ENCODE data around the gene KCMF1. TPM values are rescaled to one million over a fixed set of nuclear protein-coding genes. Genes with fewer than 3 reads are reported as not detected.

Gene KCMF1
- total and polyA plus RNA-seq, 9 of the 15 experiments (the other 6 are each of a cell fraction or from before 2014, with no cell fraction given), result 6.8 to 88.2 (median 46.5) TPM

DNA sequence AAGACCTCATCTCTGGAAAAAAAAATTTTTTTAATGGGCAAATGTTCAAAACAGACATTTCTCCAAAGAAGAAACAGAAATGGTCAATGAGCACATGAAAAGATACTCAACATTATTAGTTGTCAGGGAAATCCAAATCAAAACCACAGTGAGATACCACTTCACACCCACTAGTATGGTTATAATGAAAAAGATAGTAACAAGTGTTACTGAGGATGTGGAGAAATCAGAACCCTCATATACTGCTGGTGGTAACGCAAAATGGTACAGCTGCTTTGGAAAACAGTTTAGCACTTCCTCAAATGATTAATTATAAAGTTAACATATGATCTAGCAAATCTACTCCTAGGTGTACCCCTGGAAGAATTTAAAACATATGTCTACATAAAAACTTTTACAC, 133.3 kb downstream of the KCMF1 start:
- Histone ChIP-seq H3K9ac (ENCODE audit: insufficient read depth in 1 of 2, low read depth in 2 of 2, low read length in 2 of 2) (no peak overlapping the region), H3K9me3 (replicated peaks; ENCODE audit: control insufficient read depth, insufficient read depth, low read depth, low read length) (no peaks in the 10 kb centered on the region), H3K79me2 (ENCODE audit: control insufficient read depth, insufficient read depth, low read length) (no peaks in the 10 kb centered on the region), H3K27ac (ENCODE audit: extremely low read depth, low read depth, low read length) (no peak overlapping the region), H3K4me3 (no peak overlapping the region), H3K36me3 (ENCODE audit: control insufficient read depth, insufficient read depth, low read length) (no peaks in the 10 kb centered on the region), H4K20me1 (replicated peaks; ENCODE audit: control insufficient read depth, insufficient read depth, low read length) (no peaks in the 10 kb centered on the region), H2AFZ (ENCODE audit: low read depth, low read length) (no peak overlapping the region), H3K27me3 (ENCODE audit: control insufficient read depth in 2 of 2, insufficient read depth in 2 of 2, low read length in 2 of 2) (peaks cover 4 to 21% of the 10 kb centered on the region in 2 experiments; a peak in 4 of 5 replicates), H3K4me2 (ENCODE audit: insufficient read depth, low read length) (no peak overlapping the region), H3K4me1 (replicated peaks in 1 of 2; ENCODE audit: control insufficient read depth in 2 of 2, insufficient read depth in 2 of 2, low read length in 2 of 2) (no peaks in the 10 kb centered on the region), H3K9me1 (ENCODE audit: control insufficient read depth, insufficient read depth, low read length) (no peaks in the 10 kb centered on the region)
- FAIRE-seq (no peak), ATAC-seq (no peak), DNase-seq (ENCODE audit: extremely low read depth in 1 of 4, low spot score in 3 of 4) (no peak)
- in situ Hi-C loops (cut with MboI) (no loop called here), intact Hi-C loops (cut with micrococcal nuclease) (no loop called here)
- CTCF ChIA-PET (ENCODE audit: low intra/inter-chr PET ratio), result no interaction called here
- BruUV-seq (replicated peaks), result no TSS peak
- TF ChIP-seq, protein P1, sequence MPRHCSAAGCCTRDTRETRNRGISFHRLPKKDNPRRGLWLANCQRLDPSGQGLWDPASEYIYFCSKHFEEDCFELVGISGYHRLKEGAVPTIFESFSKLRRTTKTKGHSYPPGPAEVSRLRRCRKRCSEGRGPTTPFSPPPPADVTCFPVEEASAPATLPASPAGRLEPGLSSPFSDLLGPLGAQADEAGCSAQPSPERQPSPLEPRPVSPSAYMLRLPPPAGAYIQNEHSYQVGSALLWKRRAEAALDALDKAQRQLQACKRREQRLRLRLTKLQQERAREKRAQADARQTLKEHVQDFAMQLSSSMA (CRISPR knock-in tag; IDR thresholded peaks at IDR 0.05), result no peak
- POLR2A ChIA-PET, result no interaction called here
- 6% methylated on average over 1 of the region's 1 CpG for WGBS (ENCODE audit: insufficient coverage, low coverage, missing lambda C conversion rate)

DNA sequence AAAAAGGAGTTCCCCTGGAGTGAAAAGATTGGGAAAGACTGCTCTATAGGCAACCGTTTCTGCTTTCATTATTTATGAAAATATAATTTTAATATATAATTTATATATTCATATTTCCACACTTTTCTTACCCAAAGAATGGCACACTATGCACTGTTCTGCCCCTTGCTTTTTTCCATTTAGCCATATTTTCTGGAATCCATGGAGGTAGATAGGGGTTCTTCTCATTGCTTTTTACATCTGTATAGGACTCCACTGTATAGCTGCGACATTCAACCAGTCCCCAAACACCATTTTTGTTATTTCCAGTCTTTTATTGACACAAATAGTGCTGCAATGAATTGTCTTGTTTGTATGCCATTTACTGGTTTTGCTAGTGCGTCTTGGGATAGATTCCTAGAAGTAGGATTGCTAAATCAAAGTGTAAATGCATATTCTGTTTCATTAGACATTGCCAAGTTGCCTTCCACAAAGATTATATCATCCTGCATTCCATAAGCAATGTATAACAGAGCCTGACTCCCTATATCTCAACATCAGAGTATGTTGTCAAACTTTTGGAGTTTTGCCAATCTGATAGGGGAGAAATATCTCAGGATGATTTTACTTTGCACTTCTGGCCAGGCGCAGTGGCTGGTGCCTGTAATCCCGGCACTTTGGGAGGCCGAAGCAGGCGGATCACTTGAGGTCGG, 135.7 kb downstream of the KCMF1 start:
- H3K9ac ChIP-seq (ENCODE audit: insufficient read depth in 1 of 2, low read depth in 2 of 2, low read length in 2 of 2), result no peak overlapping the region
- H3K36me3 ChIP-seq (ENCODE audit: control insufficient read depth, insufficient read depth, low read length), result no peaks in the 10 kb centered on the region
- H3K79me2 ChIP-seq (ENCODE audit: control insufficient read depth, insufficient read depth, low read length), result no peaks in the 10 kb centered on the region
- H4K20me1 ChIP-seq (replicated peaks; ENCODE audit: control insufficient read depth, insufficient read depth, low read length), result no peaks in the 10 kb centered on the region
- no peaks in the 10 kb centered on the region for H3K9me3 ChIP-seq (replicated peaks; ENCODE audit: control insufficient read depth, insufficient read depth, low read depth, low read length)
- CTCF ChIA-PET (ENCODE audit: low intra/inter-chr PET ratio), result no interaction called here
- no peak for ATAC-seq
- BruUV-seq (replicated peaks), result no TSS peak
- H3K4me2 ChIP-seq (ENCODE audit: insufficient read depth, low read length), result no peak overlapping the region
- no peak overlapping the region for H3K27ac ChIP-seq (ENCODE audit: extremely low read depth, low read depth, low read length)
- in situ Hi-C loops (cut with MboI) (no loop called here), intact Hi-C loops (cut with micrococcal nuclease) (no loop called here)
- no peak overlapping the region for H2AFZ ChIP-seq (ENCODE audit: low read depth, low read length)
- FAIRE-seq, result no peak
- H3K27me3 ChIP-seq (ENCODE audit: control insufficient read depth in 2 of 2, insufficient read depth in 2 of 2, low read length in 2 of 2), result peaks cover 6 to 10% of the 10 kb centered on the region in 2 experiments; a peak in 3 of 5 replicates
- no peak overlapping the region for H3K4me3 ChIP-seq
- no peaks in the 10 kb centered on the region for H3K9me1 ChIP-seq (ENCODE audit: control insufficient read depth, insufficient read depth, low read length)
- WGBS (ENCODE audit: insufficient coverage, low coverage, missing lambda C conversion rate), result 0% methylated on average over 8 of the region's 8 CpGs
- DNase-seq (ENCODE audit: extremely low read depth in 1 of 4, low spot score in 3 of 4), result no peak
- H3K4me1 ChIP-seq (replicated peaks in 1 of 2; ENCODE audit: control insufficient read depth in 2 of 2, insufficient read depth in 2 of 2, low read length in 2 of 2), result no peaks in the 10 kb centered on the region
- POLR2A ChIA-PET, result no interaction called here
- TF ChIP-seq, protein P2, sequence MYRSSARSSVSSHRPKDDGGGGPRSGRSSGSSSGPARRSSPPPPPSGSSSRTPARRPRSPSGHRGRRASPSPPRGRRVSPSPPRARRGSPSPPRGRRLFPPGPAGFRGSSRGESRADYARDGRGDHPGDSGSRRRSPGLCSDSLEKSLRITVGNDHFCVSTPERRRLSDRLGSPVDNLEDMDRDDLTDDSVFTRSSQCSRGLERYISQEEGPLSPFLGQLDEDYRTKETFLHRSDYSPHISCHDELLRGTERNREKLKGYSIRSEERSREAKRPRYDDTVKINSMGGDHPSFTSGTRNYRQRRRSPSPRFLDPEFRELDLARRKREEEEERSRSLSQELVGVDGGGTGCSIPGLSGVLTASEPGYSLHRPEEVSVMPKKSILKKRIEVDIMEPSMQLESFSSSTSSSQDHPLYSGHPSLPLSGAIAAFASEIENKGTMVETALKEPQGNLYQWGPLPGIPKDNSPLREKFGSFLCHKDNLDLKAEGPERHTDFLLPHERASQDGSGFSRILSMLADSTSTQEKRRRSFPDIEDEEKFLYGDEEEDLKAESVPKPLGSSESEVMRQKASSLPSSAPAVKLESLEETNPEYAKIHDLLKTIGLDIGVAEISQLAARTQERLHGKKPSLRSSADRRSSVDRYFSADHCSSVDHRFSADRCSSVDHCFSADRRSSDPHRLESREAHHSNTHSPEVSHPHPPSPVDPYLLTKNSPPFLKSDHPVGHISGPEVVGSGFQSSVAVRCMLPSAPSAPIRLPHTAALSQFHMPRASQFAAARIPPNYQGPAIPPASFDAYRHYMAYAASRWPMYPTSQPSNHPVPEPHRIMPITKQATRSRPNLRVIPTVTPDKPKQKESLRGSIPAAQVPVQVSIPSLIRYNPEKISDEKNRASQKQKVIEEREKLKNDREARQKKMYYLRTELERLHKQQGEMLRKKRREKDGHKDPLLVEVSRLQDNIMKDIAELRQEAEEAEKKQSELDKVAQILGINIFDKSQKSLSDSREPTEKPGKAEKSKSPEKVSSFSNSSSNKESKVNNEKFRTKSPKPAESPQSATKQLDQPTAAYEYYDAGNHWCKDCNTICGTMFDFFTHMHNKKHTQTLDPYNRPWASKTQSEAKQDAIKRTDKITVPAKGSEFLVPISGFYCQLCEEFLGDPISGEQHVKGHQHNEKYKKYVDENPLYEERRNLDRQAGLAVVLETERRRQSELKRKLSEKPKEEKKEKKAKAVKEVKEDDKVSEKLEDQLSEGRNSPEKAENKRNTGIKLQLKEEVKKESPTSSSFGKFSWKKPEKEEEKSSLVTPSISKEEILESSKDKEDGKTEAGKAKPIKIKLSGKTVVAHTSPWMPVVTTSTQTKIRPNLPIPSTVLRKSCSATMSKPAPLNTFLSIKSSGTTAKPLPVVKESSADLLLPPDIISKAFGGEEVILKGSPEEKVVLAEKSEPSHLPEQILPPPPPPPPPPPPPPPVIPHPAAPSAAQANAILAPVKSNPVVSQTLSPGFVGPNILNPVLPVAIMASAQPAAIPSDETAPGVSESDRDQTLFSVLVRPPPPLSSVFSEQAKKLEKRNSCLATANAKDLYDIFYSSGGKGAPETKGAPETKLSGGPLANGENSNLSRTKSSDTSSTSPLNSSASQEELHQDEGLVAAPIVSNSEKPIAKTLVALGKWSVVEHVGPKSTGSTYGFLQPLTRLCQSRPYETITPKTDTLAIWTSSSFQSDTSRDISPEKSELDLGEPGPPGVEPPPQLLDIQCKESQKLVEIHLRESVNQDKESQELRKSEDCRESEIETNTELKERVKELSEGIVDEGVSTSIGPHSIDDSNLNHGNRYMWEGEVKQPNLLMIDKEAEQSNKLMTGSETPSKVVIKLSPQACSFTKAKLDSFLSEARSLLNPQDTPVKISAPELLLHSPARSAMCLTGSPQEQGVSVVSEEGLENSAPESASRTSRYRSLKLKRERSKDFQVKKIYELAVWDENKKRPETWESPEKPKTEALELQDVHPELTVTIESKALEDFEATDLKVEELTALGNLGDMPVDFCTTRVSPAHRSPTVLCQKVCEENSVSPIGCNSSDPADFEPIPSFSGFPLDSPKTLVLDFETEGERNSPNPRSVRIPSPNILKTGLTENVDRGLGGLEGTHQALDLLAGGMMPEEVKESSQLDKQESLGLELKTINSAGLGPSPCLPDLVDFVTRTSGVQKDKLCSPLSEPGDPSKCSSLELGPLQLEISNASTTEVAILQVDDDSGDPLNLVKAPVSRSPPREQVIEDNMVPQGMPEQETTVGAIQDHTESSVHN (IDR thresholded peaks at IDR 0.05; ENCODE audit: borderline replicate concordance in 1 of 2, low read depth in 1 of 2), result no peak
- TF ChIP-seq, protein P3, sequence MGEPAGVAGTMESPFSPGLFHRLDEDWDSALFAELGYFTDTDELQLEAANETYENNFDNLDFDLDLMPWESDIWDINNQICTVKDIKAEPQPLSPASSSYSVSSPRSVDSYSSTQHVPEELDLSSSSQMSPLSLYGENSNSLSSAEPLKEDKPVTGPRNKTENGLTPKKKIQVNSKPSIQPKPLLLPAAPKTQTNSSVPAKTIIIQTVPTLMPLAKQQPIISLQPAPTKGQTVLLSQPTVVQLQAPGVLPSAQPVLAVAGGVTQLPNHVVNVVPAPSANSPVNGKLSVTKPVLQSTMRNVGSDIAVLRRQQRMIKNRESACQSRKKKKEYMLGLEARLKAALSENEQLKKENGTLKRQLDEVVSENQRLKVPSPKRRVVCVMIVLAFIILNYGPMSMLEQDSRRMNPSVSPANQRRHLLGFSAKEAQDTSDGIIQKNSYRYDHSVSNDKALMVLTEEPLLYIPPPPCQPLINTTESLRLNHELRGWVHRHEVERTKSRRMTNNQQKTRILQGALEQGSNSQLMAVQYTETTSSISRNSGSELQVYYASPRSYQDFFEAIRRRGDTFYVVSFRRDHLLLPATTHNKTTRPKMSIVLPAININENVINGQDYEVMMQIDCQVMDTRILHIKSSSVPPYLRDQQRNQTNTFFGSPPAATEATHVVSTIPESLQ (CRISPR knock-in tag; IDR thresholded peaks at IDR 0.05), result no peak

All from K562 (cell line).